Measurements from ENCODE around the gene EYS. TPM values are rescaled to one million over a fixed set of nuclear protein-coding genes. Genes with fewer than 3 reads are reported as not detected.

Gene EYS
- total RNA-seq, 1 experiment from 2014 or later = not detected

GRCh38 chr6:64479134-64479533 is 1227.9 kb downstream of the EYS start (continued):
- TF ChIP-seq ELF1 (IDR thresholded peaks at IDR 0.05; ENCODE audit: borderline replicate concordance, low read depth) (no peak), ZNF274 (IDR thresholded peaks at IDR 0.05; ENCODE audit: low read depth, low read length) (no peak), JUND (IDR thresholded peaks at IDR 0.05) (no peak), YY1 (IDR thresholded peaks at IDR 0.05; ENCODE audit: extremely low read depth, insufficient replicate concordance, low read depth, low read length) (no peak), ZFX (IDR thresholded peaks at IDR 0.05) (no peak)

- RAD21 ChIA-PET (ENCODE audit: low non-redundant PET in 1 of 2, low total read pairs in 2 of 2, uncharacterized antibody in 2 of 2, unreplicated experiment in 2 of 2) = no interaction called here
- no peaks in the 10 kb centered on the region for H3K27me3 ChIP-seq (ENCODE audit: insufficient read depth, low read length)
- H3K4me2 ChIP-seq (ENCODE audit: low read length) = no peak overlapping the region
- no peak overlapping the region for H3K27ac ChIP-seq (ENCODE audit: low read depth, low read length)
- no peaks in the 10 kb centered on the region for H3K79me2 ChIP-seq (ENCODE audit: insufficient read depth, low read length)
- no peaks in the 10 kb centered on the region for H4K20me1 ChIP-seq (ENCODE audit: insufficient read depth)
- H3K9me2 ChIP-seq (ENCODE audit: insufficient read depth) = no peaks in the 10 kb centered on the region
- no TSS peak for BruUV-seq (replicated peaks)
- H3K4me1 ChIP-seq (ENCODE audit: control insufficient read depth in 1 of 2, insufficient read depth in 2 of 2, low read length in 2 of 2) = no peaks in the 10 kb centered on the region
- H3K36me3 ChIP-seq (ENCODE audit: control insufficient read depth in 1 of 2, insufficient read depth in 2 of 2, low read length in 2 of 2) = no peaks in the 10 kb centered on the region
- ATAC-seq (no peak), DNase-seq (ENCODE audit: low read depth, low spot score) (no peak)
- intact Hi-C loops (cut with micrococcal nuclease) = no loop called here
- CTCF ChIA-PET = no interaction called here
- H2AFZ ChIP-seq (ENCODE audit: low read depth, low read length, poor library complexity, severe bottlenecking) = no peak overlapping the region
- H3K9ac ChIP-seq (ENCODE audit: low read length) = no peak overlapping the region
- TF ChIP-seq ELF1 (IDR thresholded peaks at IDR 0.05; ENCODE audit: borderline replicate concordance, low read depth) (no peak), YY1 (IDR thresholded peaks at IDR 0.05; ENCODE audit: extremely low read depth, insufficient replicate concordance, low read depth, low read length) (no peak), SP1 (IDR thresholded peaks at IDR 0.05; ENCODE audit: low read depth) (no peak), SIN3A (IDR thresholded peaks at IDR 0.05; ENCODE audit: low read depth) (no peak)
- H3K9me3 ChIP-seq (ENCODE audit: control insufficient read depth in 1 of 2, insufficient read depth in 1 of 2, low read depth in 1 of 2, low read length in 2 of 2) = peaks cover 3 to 6% of the 10 kb centered on the region in 2 experiments; a peak in 3 of 4 replicates
- no peak overlapping the region for H3K4me3 ChIP-seq (replicated peaks in 1 of 2; ENCODE audit: low read depth in 1 of 2, low read length in 2 of 2)
- POLR2A ChIA-PET = no interaction called here
These were observed 1229.6 kb downstream of the EYS start for GRCh38 chr6:64477391-64477790.

- H3K27me3 ChIP-seq (ENCODE audit: insufficient read depth, low read length) = no peaks in the 10 kb centered on the region
- no peak overlapping the region for H3K4me2 ChIP-seq (ENCODE audit: low read length)
- no TSS peak for BruUV-seq (replicated peaks)
- RAD21 ChIA-PET (ENCODE audit: low non-redundant PET in 1 of 2, low total read pairs in 2 of 2, uncharacterized antibody in 2 of 2, unreplicated experiment in 2 of 2) = no interaction called here
- H3K9ac ChIP-seq (ENCODE audit: low read length) = no peak overlapping the region
- H3K79me2 ChIP-seq (ENCODE audit: insufficient read depth, low read length) = no peaks in the 10 kb centered on the region
- intact Hi-C loops (cut with micrococcal nuclease) = no loop called here
- H3K9me2 ChIP-seq (ENCODE audit: insufficient read depth) = no peaks in the 10 kb centered on the region
- CTCF ChIA-PET = no interaction called here
- DNase-seq (ENCODE audit: low read depth, low spot score) (no peak), ATAC-seq (no peak)
- H4K20me1 ChIP-seq (ENCODE audit: insufficient read depth) = no peaks in the 10 kb centered on the region
- no peak overlapping the region for H3K4me3 ChIP-seq (replicated peaks in 1 of 2; ENCODE audit: low read depth in 1 of 2, low read length in 2 of 2)
- POLR2A ChIA-PET = no interaction called here
- H2AFZ ChIP-seq (ENCODE audit: low read depth, low read length, poor library complexity, severe bottlenecking) = no peak overlapping the region
- no peak overlapping the region for H3K27ac ChIP-seq (ENCODE audit: low read depth, low read length)
- H3K4me1 ChIP-seq (ENCODE audit: control insufficient read depth in 1 of 2, insufficient read depth in 2 of 2, low read length in 2 of 2) = no peaks in the 10 kb centered on the region
- peaks cover 3 to 6% of the 10 kb centered on the region in 2 experiments; a peak in 3 of 4 replicates for H3K9me3 ChIP-seq (ENCODE audit: control insufficient read depth in 1 of 2, insufficient read depth in 1 of 2, low read depth in 1 of 2, low read length in 2 of 2)
- H3K36me3 ChIP-seq (ENCODE audit: control insufficient read depth in 1 of 2, insufficient read depth in 2 of 2, low read length in 2 of 2) = no peaks in the 10 kb centered on the region
- TF ChIP-seq YY1 (IDR thresholded peaks at IDR 0.05; ENCODE audit: extremely low read depth, insufficient replicate concordance, low read depth, low read length) = no peak
- no peak for TF ChIP-seq EZH2phosphoT487 (IDR thresholded peaks at IDR 0.05; ENCODE audit: borderline replicate concordance)
- TF ChIP-seq CEBPB (IDR thresholded peaks at IDR 0.05; ENCODE audit: low read depth) = no peak
- no peak for TF ChIP-seq SIN3A (IDR thresholded peaks at IDR 0.05; ENCODE audit: low read depth)
- TF ChIP-seq CTCF (IDR thresholded peaks at IDR 0.05 in 2 of 3, conservative IDR thresholded peaks at IDR 0.05 in 1 of 3; ENCODE audit: borderline replicate concordance in 1 of 3, insufficient read depth in 1 of 3, low read depth in 2 of 3, low read length in 2 of 3) = no peak
- TF ChIP-seq REST (IDR thresholded peaks at IDR 0.05; ENCODE audit: low read depth) = no peak
These were observed 1230.1 kb downstream of the EYS start for GRCh38 chr6:64476935-64477334.
